GM21360 (cell line): ENCODE results near the gene PSMD6.
A peak's percentile ranks its signal among the peaks of the same experiment; 100 is the strongest.

Experiments used
- ATAC-seq: cut with Tn5 transposase; IDR thresholded peaks from one replicate; pipeline ENCODE4 v1.9.1; 2021; ENCODE audit warnings: mild to moderate bottlenecking, moderate library complexity; ENCODE audit not compliant: unreplicated experiment

Gene PSMD6

DNA sequence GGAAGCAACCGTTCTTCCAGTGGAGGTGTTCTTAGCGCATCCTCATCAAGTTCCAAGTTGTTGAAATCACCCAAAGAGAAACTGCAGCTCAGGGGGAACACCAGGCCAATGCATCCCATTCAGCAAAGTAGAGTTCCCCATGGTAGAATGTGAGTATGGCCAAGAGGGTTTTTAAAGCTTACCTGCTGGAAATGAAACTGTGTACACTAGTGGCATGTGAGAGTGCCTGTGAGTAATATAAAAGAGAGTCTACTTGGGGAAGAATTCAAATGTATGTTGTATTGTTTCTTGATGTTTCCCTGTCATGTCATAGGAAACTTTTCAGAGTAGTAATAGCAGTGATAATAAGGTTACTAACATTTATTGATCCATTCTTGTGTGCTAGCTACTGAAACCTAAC lies 43.3 kb downstream of the PSMD6 start:
- no peak for ATAC-seq

- no peak for ATAC-seq
Observed at GRCh38 chr3:63979093-63979885, 44.0 kb downstream of the PSMD6 start.

GRCh38 chr3:63977893-63978292 lies 45.4 kb downstream of the PSMD6 start:
- no peak for ATAC-seq

DNA sequence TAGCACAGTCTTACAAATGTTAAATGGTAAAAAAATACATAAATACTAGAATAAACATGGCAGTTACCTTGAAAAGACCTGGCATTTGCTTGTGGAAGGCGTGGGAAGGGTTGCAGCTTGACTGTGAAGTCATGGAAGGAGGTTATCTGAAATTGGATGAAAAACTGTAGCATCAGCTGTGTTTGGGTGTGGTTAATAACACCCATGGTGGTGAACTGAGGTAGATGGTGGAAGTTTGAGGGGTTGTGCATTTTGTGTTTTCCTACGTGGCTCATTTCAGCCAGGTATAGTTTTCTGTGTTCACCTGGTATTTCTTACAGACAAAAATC lies 46.5 kb downstream of the PSMD6 start:
- ATAC-seq, result no peak

DNA sequence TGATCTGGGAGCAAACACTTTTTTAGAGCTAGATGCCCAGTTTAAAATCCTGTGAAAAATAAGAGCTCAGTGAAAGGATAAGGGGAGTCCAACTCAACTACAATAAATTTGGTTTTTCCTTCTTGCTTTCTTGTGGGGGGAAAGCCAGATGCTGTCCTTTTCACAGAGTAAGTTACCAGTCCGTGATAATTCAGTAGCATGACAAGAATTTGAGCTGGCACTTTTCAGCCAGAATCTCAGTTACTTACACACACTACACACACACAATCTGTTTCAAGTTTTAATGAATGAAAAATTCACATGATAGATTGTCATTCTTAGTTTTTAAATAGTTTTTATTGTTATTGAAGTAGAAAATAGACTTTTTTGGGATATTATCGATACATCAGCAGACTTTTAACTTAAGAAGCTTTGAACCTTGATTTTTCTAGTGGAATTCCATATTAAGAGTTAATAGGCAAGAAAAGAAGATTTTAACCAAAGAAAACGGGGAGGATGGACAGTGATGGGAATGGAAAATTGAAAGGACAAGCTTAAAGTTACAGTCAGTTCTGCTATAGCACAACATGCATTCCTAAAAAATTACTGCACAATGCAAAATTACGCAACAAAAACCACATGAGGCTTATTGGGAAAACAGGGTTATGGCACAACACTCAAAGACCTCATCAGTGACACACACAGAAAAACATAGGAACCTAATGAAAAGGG lies 47.0 kb downstream of the PSMD6 start:
- ATAC-seq, result no peak

DNA sequence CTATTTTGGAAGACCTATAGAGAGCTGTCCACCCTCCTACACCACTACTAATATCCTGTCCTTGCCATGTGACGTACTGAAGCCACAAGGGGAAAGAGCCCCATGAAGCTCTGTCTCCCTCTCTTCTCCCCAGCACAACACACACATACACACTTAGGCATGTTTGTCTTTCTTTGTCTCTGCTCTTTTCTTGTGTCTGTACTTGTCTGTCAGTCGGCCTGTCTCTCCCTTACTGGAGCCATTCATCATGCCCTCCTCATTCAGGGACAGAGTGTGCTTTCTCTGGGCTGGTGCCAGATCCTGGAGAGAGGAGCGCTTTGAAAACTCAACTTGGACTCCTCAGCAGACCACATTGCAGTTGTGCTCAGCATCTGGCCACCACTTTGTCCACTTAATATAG lies 47.6 kb downstream of the PSMD6 start:
- no peak for ATAC-seq

GRCh38 chr3:63974451-63974850 lies 48.8 kb downstream of the PSMD6 start:
- ATAC-seq, result no peak

- ATAC-seq, result no peak
Observed at GRCh38 chr3:63973406-63973805, 49.9 kb downstream of the PSMD6 start.

DNA sequence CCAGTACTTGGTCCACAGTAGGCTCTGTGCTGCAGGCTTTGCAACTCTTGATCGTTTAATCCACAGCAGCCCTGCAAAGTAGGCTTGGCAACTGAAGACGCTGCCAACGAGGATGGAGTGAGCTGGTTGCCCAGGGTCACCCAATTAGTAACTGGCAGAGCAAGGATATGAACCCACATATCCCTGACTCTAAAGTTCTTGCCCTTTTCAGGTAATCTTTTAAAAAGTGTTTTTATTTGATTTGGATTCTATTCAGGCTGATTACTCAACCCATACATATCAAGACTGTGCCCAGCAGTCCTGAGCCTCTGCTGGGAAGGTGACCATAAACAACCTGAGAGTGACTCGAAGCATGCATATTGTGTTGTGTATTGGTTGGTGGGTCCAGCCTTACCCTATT lies 50.3 kb downstream of the PSMD6 start:
- no peak for ATAC-seq

DNA sequence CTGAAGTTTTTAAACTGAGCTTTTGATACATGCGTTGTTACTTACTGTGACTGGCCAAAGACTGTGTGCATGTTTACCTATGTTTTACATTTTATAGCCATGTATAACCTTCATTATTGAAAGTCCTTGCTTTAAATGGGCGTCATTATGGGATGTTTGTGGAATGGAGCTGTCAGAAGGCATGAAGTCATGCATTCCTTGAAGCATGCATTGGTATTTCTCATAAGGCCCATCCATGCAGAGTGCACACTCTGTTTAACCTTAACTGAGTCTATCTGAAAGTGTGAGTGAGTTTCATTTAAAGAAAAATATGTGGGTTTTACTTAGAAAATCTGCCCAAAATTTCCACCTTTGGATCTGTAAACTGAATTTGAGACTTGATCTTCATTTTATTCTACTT lies 51.1 kb downstream of the PSMD6 start:
- no peak for ATAC-seq

DNA sequence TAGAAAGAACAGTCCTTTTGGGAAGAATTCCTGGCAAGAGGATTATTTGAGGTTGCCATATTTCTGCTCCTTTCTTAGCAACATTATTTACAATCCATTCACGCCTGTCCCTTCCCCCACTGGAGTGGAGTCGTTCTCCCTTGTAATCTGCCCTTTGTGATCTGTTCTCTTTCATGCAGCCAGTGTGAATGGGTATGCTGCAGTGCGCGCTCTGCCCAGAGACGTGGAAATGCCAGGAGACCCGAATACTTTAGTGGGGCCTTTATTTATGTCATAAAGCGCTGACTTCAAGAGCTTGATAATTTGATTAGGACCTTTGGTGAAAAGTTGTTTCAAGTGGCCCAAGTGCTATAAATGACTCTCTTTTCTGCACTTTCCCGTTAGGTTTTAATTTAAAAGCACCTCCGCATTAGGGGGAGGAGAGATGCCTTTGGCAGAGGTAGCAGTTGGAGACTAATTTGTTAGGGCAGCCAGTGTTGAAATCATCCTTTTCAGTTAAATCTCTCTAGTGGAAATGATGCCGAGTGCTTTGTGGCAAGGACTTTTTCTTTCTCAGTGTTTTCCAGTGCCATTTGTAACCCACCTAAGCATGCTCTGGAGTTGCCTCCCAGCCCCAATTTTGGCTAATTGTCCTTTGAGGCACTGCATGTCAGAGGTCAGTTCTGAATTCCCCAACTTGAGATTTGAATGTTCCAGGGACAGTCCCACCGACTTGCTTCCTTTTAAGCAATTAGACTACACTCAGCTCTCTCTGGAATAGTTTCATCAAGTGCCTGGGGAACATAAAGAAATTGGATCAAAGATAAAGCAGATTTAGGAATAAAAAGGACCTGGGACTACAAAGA lies 52.4 kb downstream of the PSMD6 start:
- no peak for ATAC-seq

DNA sequence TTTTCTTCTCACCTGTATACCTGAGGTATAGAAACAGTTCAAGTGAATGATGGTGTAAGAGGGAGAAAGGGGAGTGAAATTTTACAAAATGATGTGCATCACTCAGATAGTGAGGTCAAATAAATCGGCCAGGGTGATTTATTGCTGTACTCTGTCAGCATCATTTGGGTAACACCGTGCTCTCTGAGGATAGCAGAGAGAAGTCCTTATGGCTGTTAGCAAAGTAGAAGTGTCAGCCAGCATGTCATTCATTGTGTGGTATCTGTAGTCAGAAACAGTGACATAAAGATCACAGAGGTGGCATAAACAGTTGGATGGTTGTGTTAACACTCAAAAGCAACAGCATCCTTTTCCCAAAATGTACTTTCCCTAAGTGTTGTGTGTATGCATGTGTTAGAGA lies 53.4 kb downstream of the PSMD6 start:
- ATAC-seq, result no peak

DNA sequence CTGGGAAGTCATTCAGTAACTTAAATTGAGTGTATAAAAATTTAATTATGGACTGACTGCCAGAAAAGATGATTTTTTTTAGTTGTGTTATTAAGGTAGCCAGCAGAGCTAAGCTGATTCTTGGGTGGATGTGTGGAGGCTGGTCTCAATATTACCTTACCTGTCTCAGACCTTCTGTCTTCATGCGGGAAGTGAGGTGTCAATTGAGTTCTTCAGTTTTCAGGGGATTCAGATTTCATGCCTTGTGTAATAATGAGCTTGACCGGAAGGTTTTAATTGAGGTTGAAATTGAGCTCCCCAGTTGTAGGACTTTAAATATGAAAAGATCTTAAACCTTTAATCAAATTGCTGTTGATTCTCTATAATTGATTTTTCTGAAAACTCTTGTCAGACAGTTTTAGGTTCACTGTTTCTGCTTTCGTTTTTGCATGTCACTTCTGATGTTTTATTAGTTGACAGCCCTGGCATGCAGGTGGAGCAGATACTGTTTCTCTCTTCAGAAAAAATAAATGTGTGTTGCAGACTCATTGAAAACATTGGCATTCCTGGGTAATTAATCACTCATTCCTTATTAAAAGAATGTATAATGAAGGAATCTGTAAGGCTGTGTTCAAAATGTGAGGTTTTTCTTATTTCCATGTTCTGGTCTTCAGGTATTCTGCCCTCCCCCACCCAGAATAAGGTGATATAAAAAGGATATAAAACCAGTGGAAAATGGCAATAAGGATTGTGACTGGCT lies 54.5 kb downstream of the PSMD6 start:
- ATAC-seq, result peak; percentile 27

DNA sequence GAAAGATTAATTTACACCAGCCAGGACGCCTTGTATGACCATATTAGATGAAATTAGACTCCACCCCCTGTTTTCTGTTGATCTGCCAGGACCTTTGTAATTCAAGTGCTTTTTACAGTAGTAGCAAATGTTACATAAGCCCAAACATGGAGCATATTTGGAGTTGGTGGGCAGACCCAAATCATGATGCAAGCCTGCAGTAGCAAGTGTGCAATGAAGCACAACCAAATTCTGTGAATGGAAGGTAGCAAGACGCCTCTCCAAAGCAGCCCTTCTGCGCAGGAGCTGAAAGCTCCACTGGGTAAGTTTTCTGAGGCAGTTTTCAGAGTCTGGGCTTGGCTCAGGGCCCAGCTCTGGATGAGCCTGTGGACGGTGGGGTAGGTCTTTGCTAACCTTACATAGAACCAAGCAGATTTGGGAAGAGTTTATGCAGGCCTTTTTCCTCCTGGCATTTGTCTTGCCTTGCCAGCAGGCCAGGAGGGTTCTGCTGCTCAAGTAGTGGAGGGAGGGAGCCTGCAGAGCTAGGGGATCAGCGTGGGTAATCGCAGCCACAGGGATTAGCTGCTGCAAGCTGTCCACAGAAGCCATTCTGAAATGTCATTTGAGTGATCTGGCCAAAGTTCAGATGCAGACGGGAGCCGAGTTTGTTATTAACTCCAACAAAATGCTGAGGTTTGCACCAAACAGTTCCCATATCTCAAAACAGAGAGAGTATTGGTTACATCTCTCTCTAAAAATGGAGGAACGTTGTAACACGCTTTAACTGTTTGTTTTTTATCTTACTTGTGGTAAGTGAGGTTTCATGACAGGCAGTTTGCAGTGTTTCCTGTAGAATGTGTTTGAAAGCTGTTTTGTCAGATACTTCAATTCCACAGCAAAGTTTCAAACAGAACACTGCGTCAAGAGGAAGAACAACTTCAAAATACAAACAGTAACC lies 55.4 kb downstream of the PSMD6 start:
- peak; percentile 72 for ATAC-seq

- ATAC-seq, result no peak
Observed at GRCh38 chr3:63966871-63967270, 56.4 kb downstream of the PSMD6 start.

GRCh38 chr3:63966007-63966406 lies 57.3 kb downstream of the PSMD6 start:
- no peak for ATAC-seq

DNA sequence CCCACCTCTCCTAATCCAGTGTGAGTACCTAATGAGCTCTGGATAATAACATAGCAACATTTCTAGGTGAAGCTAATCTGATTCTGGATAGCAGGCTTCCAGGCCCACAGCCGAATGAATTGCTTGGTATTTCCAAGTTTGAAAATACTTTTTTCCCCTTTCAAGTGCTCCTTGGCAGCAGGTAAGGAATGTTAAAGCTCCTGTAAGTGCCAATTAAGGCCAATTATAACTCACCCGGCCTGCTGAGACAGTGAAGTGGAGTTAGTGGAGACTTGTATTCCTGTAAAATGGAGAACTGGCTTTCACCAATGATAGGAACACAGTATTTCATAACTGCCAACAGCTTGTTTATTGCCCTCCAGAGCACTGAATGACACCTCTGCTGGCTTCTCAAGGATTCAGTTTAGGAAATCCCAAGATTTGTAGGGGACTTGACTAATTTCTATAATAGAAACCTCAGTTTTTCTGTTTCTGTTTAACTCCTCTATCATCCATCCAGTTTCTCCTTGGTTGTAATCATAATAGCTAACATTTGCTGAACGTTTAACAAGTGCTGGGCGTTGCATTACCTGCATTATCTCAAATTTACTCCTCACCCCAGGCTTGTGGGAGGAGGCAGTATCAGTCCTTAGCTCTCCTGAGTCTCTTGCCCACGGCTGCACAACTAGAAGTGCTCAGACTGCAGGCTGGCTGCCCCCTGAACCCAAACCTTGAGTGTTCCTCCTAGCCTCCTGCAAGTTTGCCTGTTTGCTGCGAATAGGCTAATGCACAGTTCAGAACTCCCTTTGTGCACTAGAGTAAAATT lies 58.4 kb downstream of the PSMD6 start:
- no peak for ATAC-seq

DNA sequence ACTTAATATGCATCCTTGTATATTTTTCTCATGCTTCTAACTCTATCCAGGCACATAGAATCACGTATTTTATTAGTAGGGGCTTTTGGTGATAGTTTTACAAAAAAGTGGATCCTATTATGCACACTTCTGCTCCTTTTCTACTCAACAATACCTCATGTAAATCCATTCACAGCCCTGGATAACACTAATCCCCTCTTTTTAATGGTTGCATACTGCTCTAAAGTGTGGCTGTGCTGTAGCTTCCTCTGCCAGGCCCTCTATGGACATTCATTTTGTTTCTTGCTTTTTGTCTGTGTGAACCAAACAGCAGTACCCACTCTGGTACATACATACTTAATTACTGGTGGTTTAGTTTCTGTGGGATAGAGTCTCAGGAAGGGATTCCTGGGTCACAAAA lies 59.8 kb downstream of the PSMD6 start:
- no peak for ATAC-seq

- ATAC-seq, result peak; percentile 82
Observed at GRCh38 chr3:63961891-63962290, 61.4 kb downstream of the PSMD6 start.
